Keratinocyte (primary cell): Measurements from ENCODE around the gene PLAAT1. TPM values are rescaled to one million over a fixed set of nuclear protein-coding genes. Genes with fewer than 3 reads are reported as not detected.

Experiments used
- DNase-seq: peaks from one replicate; pipeline ENCODE4 v3.0.0-alpha.2; 2011; ENCODE audit warnings: low read depth, missing footprints, low spot score
- FAIRE-seq: peaks from 2 replicates; lab custom pipeline; 2011; peaks lifted over from hg19 to GRCh38; lab: Jason Lieb, UNC
- H2AFZ ChIP-seq: 2 replicates; pipeline ENCODE4 v1.6.0; 2012; ENCODE audit warnings: low read length, control low read depth, inconsistent platforms; ENCODE audit not compliant: control insufficient read depth
- H3K27ac ChIP-seq: 2 replicates; pipeline ENCODE4 v1.5.1; 2011; ENCODE audit warnings: low read length; ENCODE audit not compliant: control insufficient read depth, insufficient read depth
- H3K27me3 ChIP-seq: 3 replicates; pipeline ENCODE4 v1.6.0; 2011; ENCODE audit warnings: low read length; ENCODE audit not compliant: control insufficient read depth, insufficient read depth; ENCODE audit errors: extremely low read depth
- H3K36me3 ChIP-seq, 2 experiments: 2 replicates in 1 of 2; 3 replicates in 1 of 2; pipeline ENCODE4 v1.5.1; 2011; ENCODE audit warnings: low read length in 2 of 2, mild to moderate bottlenecking in 1 of 2; ENCODE audit not compliant: control insufficient read depth in 2 of 2, insufficient read depth in 2 of 2; ENCODE audit errors: extremely low read depth in 1 of 2
- H3K4me1 ChIP-seq: 3 replicates; pipeline ENCODE4 v1.5.1; 2011; ENCODE audit warnings: low read length; ENCODE audit not compliant: control insufficient read depth, insufficient read depth; ENCODE audit errors: extremely low read depth
- H3K4me2 ChIP-seq: 3 replicates; pipeline ENCODE4 v1.6.0; 2011; ENCODE audit warnings: low read depth, low read length; ENCODE audit not compliant: control insufficient read depth, insufficient read depth; ENCODE audit errors: extremely low read depth
- H3K4me3 ChIP-seq, 3 experiments: fragments of 200-600 bp in 1 of 3; sonication (generic) in 1 of 3; 2 replicates in 2 of 3; 3 replicates in 1 of 3; pipeline ENCODE4 v1.5.1; 2011 to 2016; ENCODE audit warnings: low read length in 3 of 3, mild to moderate bottlenecking in 3 of 3, control low read depth in 2 of 3, inconsistent platforms in 1 of 3, low read depth in 1 of 3, mixed read lengths in 1 of 3, mixed run types in 1 of 3, moderate library complexity in 1 of 3; ENCODE audit not compliant: control insufficient read depth in 2 of 3, insufficient read depth in 2 of 3; ENCODE audit errors: extremely low read depth in 1 of 3
- H3K79me2 ChIP-seq: 2 replicates; pipeline ENCODE4 v1.6.0; 2012; ENCODE audit warnings: low read length; ENCODE audit not compliant: control insufficient read depth, insufficient read depth
- H3K9ac ChIP-seq: 3 replicates; pipeline ENCODE4 v1.6.0; 2011; ENCODE audit warnings: low read length; ENCODE audit not compliant: control insufficient read depth, insufficient read depth; ENCODE audit errors: extremely low read depth
- H3K9me1 ChIP-seq: 3 replicates; pipeline ENCODE4 v1.6.0; 2011; ENCODE audit warnings: low read length; ENCODE audit not compliant: control insufficient read depth, insufficient read depth; ENCODE audit errors: extremely low read depth
- H3K9me3 ChIP-seq: 2 replicates; pipeline ENCODE4 v1.5.1; 2012; ENCODE audit warnings: low read depth, low read length; ENCODE audit not compliant: control insufficient read depth
- H4K20me1 ChIP-seq: 3 replicates; pipeline ENCODE4 v1.6.0; 2011; ENCODE audit warnings: low read length; ENCODE audit not compliant: control insufficient read depth, insufficient read depth; ENCODE audit errors: extremely low read depth
- EZH2 ChIP-seq: IDR thresholded peaks from one replicate; pipeline ENCODE4 v1.6.1; 2012; ENCODE audit warnings: inconsistent platforms, mild to moderate bottlenecking, low read length, moderate library complexity
- dilution Hi-C: fragments of 300-500 bp; cut with MboI; formaldehyde crosslinking; loops from one replicate; pipeline ENCODE4 v1.7.0; 2020; ENCODE audit warnings: low sequenced_read_pairs; ENCODE audit not compliant: extremely low pct_ligation_motif_present
- polyA plus RNA-seq, 5 experiments: library from polyadenylated mRNA; depleted of rRNA in 3 of 5; stranded (reverse) in 3 of 5; stranded (forward) in 1 of 5; unstranded in 1 of 5; fragments of >200 nt; gene quantifications; 1 replicate in 1 of 5; 2 replicates in 3 of 5; 3 replicates in 1 of 5; pipeline versions ENCODE4 v1.2.1 to v1.2.3, GENCODE V29; 2011 to 2012; ENCODE audit warnings: missing spikeins in 2 of 5, low read depth in 1 of 5, low replicate concordance in 1 of 5
- TF ChIP-seq, protein P1 (sequence below), 3 experiments: IDR thresholded peaks in 1 of 3; conservative IDR thresholded peaks in 1 of 3; optimal IDR thresholded peaks in 1 of 3; 2 replicates in 2 of 3; 3 replicates in 1 of 3; pipeline versions ENCODE3 to v1.5.1; 2011; ENCODE audit warnings: low read length in 3 of 3, mild to moderate bottlenecking in 3 of 3, moderate library complexity in 2 of 3, control low read depth in 1 of 3, inconsistent platforms in 1 of 3; ENCODE audit not compliant: insufficient read depth in 2 of 3; ENCODE audit errors: extremely low read depth in 1 of 3

Gene PLAAT1
- polyA plus RNA-seq, 1 donor (not counting 4 experiments of a cell fraction or from before 2014, with no cell fraction given): 0.55 TPM

DNA sequence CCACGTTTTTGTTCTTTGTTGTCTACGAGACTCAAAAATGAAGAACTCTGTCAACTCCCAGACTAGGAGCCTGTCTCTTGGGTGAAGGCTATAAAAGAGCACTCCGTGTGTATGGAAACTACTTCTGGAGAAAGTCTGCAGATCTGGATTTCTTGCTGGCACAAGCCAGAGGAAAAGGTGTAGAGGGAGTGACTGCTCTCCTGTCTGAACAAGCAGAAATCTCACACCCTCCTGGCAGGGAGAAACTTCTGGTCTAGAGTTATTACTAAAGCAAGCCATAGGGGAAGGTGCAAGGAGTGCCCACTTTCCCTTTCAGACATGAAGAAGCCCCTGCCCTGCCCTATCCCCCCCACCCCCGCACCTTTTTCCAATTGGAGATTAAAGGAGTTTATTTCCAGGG lies 9.5 kb downstream of the PLAAT1 start:
- dilution Hi-C loops: no loop called here
- no peaks in the 10 kb centered on the region for H3K9me1 ChIP-seq
- DNase-seq (no peak), FAIRE-seq (no peak)
- H3K27ac ChIP-seq: no peak overlapping the region
- H3K27me3 ChIP-seq: no peaks in the 10 kb centered on the region
- no peak overlapping the region for H3K4me2 ChIP-seq
- no peak overlapping the region for H3K4me3 ChIP-seq
- no peaks in the 10 kb centered on the region for H3K4me1 ChIP-seq
- no peaks in the 10 kb centered on the region for H4K20me1 ChIP-seq
- H2AFZ ChIP-seq: no peak overlapping the region
- no peaks in the 10 kb centered on the region for H3K9me3 ChIP-seq
- no peaks in the 10 kb centered on the region for H3K79me2 ChIP-seq
- no peak overlapping the region for H3K9ac ChIP-seq
- no peaks in the 10 kb centered on the region for H3K36me3 ChIP-seq
- TF ChIP-seq, protein P1, sequence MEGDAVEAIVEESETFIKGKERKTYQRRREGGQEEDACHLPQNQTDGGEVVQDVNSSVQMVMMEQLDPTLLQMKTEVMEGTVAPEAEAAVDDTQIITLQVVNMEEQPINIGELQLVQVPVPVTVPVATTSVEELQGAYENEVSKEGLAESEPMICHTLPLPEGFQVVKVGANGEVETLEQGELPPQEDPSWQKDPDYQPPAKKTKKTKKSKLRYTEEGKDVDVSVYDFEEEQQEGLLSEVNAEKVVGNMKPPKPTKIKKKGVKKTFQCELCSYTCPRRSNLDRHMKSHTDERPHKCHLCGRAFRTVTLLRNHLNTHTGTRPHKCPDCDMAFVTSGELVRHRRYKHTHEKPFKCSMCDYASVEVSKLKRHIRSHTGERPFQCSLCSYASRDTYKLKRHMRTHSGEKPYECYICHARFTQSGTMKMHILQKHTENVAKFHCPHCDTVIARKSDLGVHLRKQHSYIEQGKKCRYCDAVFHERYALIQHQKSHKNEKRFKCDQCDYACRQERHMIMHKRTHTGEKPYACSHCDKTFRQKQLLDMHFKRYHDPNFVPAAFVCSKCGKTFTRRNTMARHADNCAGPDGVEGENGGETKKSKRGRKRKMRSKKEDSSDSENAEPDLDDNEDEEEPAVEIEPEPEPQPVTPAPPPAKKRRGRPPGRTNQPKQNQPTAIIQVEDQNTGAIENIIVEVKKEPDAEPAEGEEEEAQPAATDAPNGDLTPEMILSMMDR (optimal IDR thresholded peaks at IDR 0.05 in 1 of 3, IDR thresholded peaks at IDR 0.05 in 1 of 3, conservative IDR thresholded peaks at IDR 0.05 in 1 of 3; ENCODE audit: extremely low read depth in 1 of 3, insufficient read depth in 2 of 3, low read length in 3 of 3): no peak
- TF ChIP-seq EZH2: no peak

DNA sequence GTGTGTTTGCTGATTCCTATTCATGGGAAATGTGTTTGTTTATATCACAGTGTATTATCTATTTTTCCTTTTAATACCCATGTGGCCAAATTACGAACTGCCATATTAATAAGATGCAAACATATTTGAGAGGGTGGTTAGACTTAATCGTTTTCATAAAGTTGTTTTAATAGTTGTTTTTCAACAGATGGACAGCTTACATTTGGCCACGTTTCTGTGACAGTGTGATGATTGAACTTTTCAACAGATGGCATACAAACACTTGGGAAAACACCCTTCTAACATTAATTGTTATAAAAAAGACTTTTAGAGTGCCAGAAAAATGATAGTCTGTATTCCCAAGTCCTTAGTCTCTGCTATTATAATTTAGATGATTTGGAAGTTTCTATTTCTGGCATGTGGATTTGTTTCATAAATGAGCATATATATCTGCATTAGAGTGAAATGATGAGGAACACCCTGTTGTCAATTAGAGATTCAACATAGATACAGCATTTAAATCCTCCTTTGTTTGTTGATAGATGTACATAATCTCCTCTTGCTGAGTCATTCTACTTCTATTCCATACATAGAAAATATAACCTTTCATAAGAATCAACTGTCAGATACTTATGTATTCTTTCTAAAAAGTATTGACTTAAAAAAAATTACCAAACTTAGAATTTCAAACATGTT lies 13.1 kb downstream of the PLAAT1 start:
- no peak overlapping the region for H3K4me2 ChIP-seq
- no peaks in the 10 kb centered on the region for H3K79me2 ChIP-seq
- no peaks in the 10 kb centered on the region for H3K9me3 ChIP-seq
- H3K27ac ChIP-seq: no peak overlapping the region
- no peak overlapping the region for H3K4me3 ChIP-seq
- H3K27me3 ChIP-seq: no peaks in the 10 kb centered on the region
- no peak overlapping the region for H2AFZ ChIP-seq
- no peak overlapping the region for H3K9ac ChIP-seq
- H3K36me3 ChIP-seq: no peaks in the 10 kb centered on the region
- FAIRE-seq (no peak), DNase-seq (no peak)
- no peaks in the 10 kb centered on the region for H3K4me1 ChIP-seq
- H4K20me1 ChIP-seq: no peaks in the 10 kb centered on the region
- dilution Hi-C loops: no loop called here
- no peaks in the 10 kb centered on the region for H3K9me1 ChIP-seq
- TF ChIP-seq, protein P1 (optimal IDR thresholded peaks at IDR 0.05 in 1 of 3, IDR thresholded peaks at IDR 0.05 in 1 of 3, conservative IDR thresholded peaks at IDR 0.05 in 1 of 3; ENCODE audit: extremely low read depth in 1 of 3, insufficient read depth in 2 of 3, low read length in 3 of 3): no peak
- TF ChIP-seq EZH2: no peak
